ENCODE data around the gene PLXDC1. TPM values are rescaled to one million over a fixed set of nuclear protein-coding genes. Genes with fewer than 3 reads are reported as not detected.

PLXDC1 gene
- total and polyA plus RNA-seq, 2 of the 13 experiments (the other 11 are each of a cell fraction or from before 2014, with no cell fraction given): not detected

GRCh38 chr17:39197380-39198185 lies 46.1 kb upstream of the PLXDC1 start, which contains the start of gene CACNB1 (continued):
- TF ChIP-seq ZNF180 (CRISPR knock-in tag; IDR thresholded peaks at IDR 0.05; ENCODE audit: borderline replicate concordance, low read depth): no peak
- no peak for TF ChIP-seq NFKBIZ (CRISPR knock-in tag; IDR thresholded peaks at IDR 0.05)
- no peak for TF ChIP-seq NPAS2 (CRISPR knock-in tag; IDR thresholded peaks at IDR 0.05; ENCODE audit: borderline replicate concordance)
- TF ChIP-seq, protein P1, sequence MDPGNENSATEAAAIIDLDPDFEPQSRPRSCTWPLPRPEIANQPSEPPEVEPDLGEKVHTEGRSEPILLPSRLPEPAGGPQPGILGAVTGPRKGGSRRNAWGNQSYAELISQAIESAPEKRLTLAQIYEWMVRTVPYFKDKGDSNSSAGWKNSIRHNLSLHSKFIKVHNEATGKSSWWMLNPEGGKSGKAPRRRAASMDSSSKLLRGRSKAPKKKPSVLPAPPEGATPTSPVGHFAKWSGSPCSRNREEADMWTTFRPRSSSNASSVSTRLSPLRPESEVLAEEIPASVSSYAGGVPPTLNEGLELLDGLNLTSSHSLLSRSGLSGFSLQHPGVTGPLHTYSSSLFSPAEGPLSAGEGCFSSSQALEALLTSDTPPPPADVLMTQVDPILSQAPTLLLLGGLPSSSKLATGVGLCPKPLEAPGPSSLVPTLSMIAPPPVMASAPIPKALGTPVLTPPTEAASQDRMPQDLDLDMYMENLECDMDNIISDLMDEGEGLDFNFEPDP (CRISPR knock-in tag; conservative IDR thresholded peaks at IDR 0.05): no peak
- TF ChIP-seq ZNF552 (CRISPR knock-in tag; IDR thresholded peaks at IDR 0.05; ENCODE audit: borderline replicate concordance): no peak
- TF ChIP-seq FOXO1 (CRISPR knock-in tag; IDR thresholded peaks at IDR 0.05): no peak
- TF ChIP-seq KLF16 (CRISPR knock-in tag; IDR thresholded peaks at IDR 0.05): peak in 1 of 2 experiments; percentile 36; a peak in 1 of 4 replicates
- no peak for TF ChIP-seq NR2F6 (IDR thresholded peaks at IDR 0.05)
- no peak for TF ChIP-seq NR2F6 (CRISPR knock-in tag; IDR thresholded peaks at IDR 0.05)
- TF ChIP-seq, protein P2, sequence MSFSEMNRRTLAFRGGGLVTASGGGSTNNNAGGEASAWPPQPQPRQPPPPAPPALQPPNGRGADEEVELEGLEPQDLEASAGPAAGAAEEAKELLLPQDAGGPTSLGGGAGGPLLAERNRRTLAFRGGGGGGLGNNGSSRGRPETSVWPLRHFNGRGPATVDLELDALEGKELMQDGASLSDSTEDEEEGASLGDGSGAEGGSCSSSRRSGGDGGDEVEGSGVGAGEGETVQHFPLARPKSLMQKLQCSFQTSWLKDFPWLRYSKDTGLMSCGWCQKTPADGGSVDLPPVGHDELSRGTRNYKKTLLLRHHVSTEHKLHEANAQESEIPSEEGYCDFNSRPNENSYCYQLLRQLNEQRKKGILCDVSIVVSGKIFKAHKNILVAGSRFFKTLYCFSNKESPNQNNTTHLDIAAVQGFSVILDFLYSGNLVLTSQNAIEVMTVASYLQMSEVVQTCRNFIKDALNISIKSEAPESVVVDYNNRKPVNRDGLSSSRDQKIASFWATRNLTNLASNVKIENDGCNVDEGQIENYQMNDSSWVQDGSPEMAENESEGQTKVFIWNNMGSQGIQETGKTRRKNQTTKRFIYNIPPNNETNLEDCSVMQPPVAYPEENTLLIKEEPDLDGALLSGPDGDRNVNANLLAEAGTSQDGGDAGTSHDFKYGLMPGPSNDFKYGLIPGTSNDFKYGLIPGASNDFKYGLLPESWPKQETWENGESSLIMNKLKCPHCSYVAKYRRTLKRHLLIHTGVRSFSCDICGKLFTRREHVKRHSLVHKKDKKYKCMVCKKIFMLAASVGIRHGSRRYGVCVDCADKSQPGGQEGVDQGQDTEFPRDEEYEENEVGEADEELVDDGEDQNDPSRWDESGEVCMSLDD (CRISPR knock-in tag; IDR thresholded peaks at IDR 0.05; ENCODE audit: borderline replicate concordance): no peak
- TF ChIP-seq CENPT (CRISPR knock-in tag; IDR thresholded peaks at IDR 0.05; ENCODE audit: low read depth): no peak
- TF ChIP-seq ATF3 (CRISPR knock-in tag; IDR thresholded peaks at IDR 0.05): no peak
- TF ChIP-seq ZMYM3 (CRISPR knock-in tag; IDR thresholded peaks at IDR 0.05): no peak
- TF ChIP-seq HCFC1 (IDR thresholded peaks at IDR 0.05; ENCODE audit: low read depth, low read length): no peak
- TF ChIP-seq MAFF (IDR thresholded peaks at IDR 0.05; ENCODE audit: low read depth, low read length): no peak
- no peak for TF ChIP-seq KAT2B (IDR thresholded peaks at IDR 0.05; ENCODE audit: borderline replicate concordance, low read depth, low read length)
- TF ChIP-seq ZNF598 (CRISPR knock-in tag; IDR thresholded peaks at IDR 0.05; ENCODE audit: borderline replicate concordance): no peak; the same call in 1 of the 2 replicates
- peak; percentile 70 for TF ChIP-seq ZNF740 (CRISPR knock-in tag; IDR thresholded peaks at IDR 0.05)
- TF ChIP-seq, protein P3, sequence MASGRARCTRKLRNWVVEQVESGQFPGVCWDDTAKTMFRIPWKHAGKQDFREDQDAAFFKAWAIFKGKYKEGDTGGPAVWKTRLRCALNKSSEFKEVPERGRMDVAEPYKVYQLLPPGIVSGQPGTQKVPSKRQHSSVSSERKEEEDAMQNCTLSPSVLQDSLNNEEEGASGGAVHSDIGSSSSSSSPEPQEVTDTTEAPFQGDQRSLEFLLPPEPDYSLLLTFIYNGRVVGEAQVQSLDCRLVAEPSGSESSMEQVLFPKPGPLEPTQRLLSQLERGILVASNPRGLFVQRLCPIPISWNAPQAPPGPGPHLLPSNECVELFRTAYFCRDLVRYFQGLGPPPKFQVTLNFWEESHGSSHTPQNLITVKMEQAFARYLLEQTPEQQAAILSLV (CRISPR knock-in tag; IDR thresholded peaks at IDR 0.05; ENCODE audit: borderline replicate concordance): no peak
- no peak for TF ChIP-seq ZBTB4 (CRISPR knock-in tag; IDR thresholded peaks at IDR 0.05; ENCODE audit: borderline replicate concordance)
